Fibroblast of pulmonary artery (primary cell): ENCODE data around the gene FMO4.
"Not testable (repeated sequence)": the region's sequence is repeated elsewhere in the genome, so short reads cannot be mapped to it uniquely, and the experiment has no call there.

Experiments used
- DNase-seq: peaks from one replicate; pipeline ENCODE4 v3.0.0-alpha.2; 2010; ENCODE audit warnings: low read depth
- H3K4me3 ChIP-seq: replicated peaks from 2 replicates; pipeline ENCODE4 v1.5.1; 2011; ENCODE audit warnings: low read depth, mild to moderate bottlenecking, control low read depth, low read length, moderate library complexity
- TF ChIP-seq, protein P1 (sequence below): IDR thresholded peaks from 2 replicates; pipeline ENCODE4 v1.5.1; 2011; ENCODE audit warnings: mild to moderate bottlenecking, control low read depth, low read length, inconsistent platforms; ENCODE audit errors: missing control alignments

Gene FMO4

DNA sequence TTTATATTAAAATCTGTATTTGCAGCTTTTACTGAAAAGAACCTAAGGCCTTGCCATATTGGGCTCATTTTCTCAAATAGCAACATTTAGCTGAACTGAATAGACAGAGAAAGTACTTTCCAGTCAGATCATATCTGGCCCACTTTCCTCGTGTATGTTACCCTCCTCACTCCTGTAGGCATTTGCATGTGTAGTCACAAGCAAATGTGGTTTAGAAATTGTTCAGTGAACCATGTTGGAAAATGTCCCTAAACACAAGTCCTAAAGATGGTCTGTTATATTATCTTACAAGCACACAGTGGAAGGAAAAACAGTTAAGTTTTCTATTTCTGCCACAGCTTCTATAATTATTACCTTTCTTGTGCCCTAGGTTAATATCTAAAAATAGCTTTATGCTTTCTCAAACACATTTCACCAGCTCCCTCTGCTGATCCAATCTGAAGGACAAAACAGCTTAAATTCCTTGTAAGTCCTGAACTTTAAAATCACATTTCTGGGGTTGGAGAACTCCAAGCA, 606 bp upstream of the FMO4 start:
- DNase-seq, result no peak
- H3K4me3 ChIP-seq, result no peak overlapping the region
- TF ChIP-seq, protein P1, sequence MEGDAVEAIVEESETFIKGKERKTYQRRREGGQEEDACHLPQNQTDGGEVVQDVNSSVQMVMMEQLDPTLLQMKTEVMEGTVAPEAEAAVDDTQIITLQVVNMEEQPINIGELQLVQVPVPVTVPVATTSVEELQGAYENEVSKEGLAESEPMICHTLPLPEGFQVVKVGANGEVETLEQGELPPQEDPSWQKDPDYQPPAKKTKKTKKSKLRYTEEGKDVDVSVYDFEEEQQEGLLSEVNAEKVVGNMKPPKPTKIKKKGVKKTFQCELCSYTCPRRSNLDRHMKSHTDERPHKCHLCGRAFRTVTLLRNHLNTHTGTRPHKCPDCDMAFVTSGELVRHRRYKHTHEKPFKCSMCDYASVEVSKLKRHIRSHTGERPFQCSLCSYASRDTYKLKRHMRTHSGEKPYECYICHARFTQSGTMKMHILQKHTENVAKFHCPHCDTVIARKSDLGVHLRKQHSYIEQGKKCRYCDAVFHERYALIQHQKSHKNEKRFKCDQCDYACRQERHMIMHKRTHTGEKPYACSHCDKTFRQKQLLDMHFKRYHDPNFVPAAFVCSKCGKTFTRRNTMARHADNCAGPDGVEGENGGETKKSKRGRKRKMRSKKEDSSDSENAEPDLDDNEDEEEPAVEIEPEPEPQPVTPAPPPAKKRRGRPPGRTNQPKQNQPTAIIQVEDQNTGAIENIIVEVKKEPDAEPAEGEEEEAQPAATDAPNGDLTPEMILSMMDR, result no peak

DNA sequence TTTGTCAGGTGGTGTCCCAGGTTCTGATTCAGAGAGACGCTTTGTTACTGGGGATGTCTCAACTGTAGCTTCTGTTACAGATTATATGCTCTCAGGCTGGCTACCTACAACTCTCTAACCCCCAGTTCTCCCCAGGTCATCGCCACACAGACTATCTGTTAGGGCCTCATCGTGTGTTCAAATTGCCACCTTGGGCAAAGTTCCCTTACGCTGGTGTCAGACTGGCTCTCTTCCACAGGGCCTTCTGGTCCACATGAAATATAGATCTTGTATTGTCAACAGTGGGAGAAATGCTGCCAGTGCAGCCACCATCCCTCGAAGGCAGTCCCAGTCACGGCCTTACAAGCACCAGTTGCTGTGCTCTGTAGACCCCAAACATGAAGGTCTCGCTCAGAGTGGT, 15.3 kb downstream of the FMO4 start:
- no peak for DNase-seq

DNA sequence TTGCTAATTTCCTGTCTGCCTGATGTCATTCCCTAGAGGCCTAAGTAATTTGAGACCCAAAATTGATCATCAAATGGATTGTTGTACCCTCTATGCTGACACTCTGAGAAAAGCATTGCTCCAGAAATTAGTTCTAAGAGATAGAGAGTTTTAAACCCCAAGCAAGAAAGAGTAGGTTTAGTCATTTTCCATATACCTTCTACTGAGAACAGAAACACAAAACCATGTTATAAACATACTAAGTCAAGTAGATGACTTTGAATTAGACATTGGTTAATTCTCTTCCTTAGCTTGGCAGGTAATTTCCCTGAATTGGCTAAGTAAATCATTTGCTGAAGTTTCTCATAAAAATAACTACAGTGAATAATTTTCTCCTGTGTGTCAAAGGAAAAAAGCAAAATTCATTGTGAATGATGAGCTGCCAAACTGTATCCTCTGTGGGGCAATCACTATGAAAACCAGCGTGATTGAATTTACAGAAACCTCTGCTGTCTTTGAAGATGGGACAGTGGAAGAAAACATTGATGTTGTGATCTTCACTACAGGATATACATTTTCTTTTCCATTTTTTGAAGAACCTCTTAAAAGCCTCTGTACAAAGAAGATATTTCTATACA, 20.1 kb downstream of the FMO4 start:
- no peak for DNase-seq
- TF ChIP-seq, protein P1, result no peak
- H3K4me3 ChIP-seq, result no peak overlapping the region

More for the DNA sequence above, 15.3 kb downstream of the FMO4 start:
- TF ChIP-seq, protein P1, result no peak
- no peak overlapping the region for H3K4me3 ChIP-seq

DNA sequence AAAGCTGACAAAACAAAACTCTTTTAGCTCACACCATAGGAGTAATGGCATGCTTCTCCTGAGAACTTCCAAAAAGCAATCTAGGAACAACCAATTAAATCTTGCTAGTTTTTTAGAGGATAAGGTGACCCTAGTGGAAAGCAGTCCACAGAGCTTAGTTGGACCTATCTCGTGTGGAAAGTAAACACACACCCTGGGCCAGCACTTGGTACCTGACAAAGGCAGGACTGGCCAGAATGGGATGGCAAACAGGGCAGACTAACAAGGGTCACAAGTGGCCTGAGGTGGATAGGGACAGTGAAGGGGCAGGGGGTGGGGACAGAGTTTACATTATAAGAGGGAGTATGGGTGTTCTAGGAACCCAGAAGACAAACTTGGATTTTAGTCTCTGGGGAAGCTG, 22.0 kb downstream of the FMO4 start:
- TF ChIP-seq, protein P1, result no peak
- DNase-seq, result no peak
- H3K4me3 ChIP-seq, result no peak overlapping the region

DNA sequence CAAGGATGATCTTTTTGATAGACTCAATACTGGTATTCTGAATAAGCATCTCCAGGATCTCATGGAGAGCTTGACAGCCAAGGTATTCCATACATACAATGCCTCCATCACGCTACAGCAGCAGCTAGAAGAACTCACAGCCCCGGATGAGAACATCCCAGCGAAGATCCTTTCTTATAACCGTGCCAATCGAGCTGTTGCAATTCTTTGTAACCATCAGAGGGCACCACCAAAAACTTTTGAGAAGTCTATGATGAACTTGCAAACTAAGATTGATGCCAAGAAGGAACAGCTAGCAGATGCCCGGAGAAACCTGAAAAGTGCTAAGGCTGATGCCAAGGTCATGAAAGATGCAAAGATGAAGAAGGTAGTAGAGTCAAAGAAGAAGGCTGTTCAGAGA, 25.4 kb downstream of the FMO4 start:
- DNase-seq, H3K4me3 ChIP-seq: not testable (repeated sequence)

DNA sequence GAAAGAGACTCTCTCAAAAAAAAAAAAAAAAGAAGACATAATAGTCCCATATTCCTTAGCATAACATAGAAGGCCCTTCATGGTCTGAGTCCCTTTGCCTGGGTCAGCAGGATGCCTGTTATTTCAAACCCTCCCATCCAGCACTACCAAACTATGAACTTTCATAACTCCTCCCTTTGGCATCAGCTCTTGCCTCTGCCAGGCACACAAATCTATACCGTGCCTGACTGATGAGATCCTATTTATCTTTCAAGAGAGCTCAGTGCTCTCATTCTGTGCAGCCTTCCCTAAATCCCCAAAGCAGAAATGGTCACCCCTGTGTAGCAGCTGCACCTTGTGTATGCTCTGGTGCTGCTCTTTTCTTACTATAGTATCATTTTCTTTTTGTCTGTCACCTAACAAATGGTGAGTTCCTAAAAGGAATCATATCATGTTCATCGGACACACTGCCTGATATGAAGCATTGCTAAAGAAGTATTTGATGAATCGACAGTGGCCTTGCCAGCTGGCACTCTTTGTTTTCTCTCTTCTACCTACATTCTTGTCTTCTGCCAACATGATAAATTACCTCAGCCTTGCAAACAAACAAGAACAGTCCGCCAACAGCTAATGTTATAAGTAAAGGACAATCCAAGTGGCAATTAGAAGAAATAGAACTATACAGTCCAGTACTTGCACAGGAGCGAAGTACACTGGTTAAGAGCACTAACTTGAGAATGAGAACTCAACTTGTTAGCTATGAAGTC, 29.9 kb downstream of the FMO4 start:
- TF ChIP-seq, protein P1, result no peak
- no peak for DNase-seq
- no peak overlapping the region for H3K4me3 ChIP-seq

DNA sequence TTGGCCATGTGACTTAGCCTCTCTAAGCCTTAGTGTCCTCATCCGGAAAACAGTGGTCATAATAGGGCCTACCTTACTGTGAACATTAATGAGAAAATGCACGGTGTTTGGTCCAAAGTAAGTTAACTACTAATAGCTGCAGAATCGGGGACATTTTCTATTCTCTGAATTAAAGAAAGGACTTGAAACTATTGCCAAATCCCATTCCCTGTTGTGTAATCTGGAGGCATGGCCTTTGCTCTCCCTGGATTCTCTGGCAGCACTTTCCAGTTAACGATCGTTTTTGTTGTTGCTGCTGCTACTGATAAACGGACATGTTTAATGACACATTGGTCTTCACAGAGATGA, 30.5 kb downstream of the FMO4 start:
- H3K4me3 ChIP-seq, result no peak overlapping the region
- TF ChIP-seq, protein P1, result no peak
- peak; percentile 46 for DNase-seq
